Transverse colon (tissue), 4 donors: ENCODE data around the gene RGS3. TPM values are rescaled to one million over a fixed set of nuclear protein-coding genes. Genes with fewer than 3 reads are reported as not detected.

Experiments used
- DNase-seq: peaks from one replicate; pipeline ENCODE4 v3.0.0-alpha.2; 2019
- H3K27ac ChIP-seq, 4 donors: fragments of 200-600 bp; sonication (generic); 2 replicates each; pipeline ENCODE4 v1.5.1; 2016 to 2018; ENCODE audit warnings: inconsistent platforms in 4 of 4
- H3K27me3 ChIP-seq: fragments of 200-600 bp; sonication (generic); 2 replicates; pipeline ENCODE4 v1.5.1; 2017; ENCODE audit warnings: inconsistent platforms
- H3K36me3 ChIP-seq, 4 donors: fragments of 200-600 bp; sonication (generic); 2 replicates each; pipeline ENCODE4 v1.5.1; 2017 to 2019; ENCODE audit warnings: inconsistent platforms in 4 of 4
- H3K4me1 ChIP-seq, 4 donors: fragments of 200-600 bp; sonication (generic); 2 replicates each; pipeline ENCODE4 v1.5.1; 2017 to 2020; ENCODE audit warnings: inconsistent platforms in 4 of 4
- H3K4me3 ChIP-seq, 4 donors: fragments of 200-600 bp; sonication (generic); 1 replicate in 1 of 4; 2 replicates in 3 of 4; pipeline versions ENCODE4 v1.5.1 to v1.6.1; 2017 to 2019; ENCODE audit warnings: inconsistent platforms in 4 of 4
- H3K9me3 ChIP-seq, 2 donors: fragments of 200-600 bp; sonication (generic); 2 replicates each; pipeline ENCODE4 v1.5.1; 2017 to 2019; ENCODE audit warnings: inconsistent platforms in 2 of 2
- CTCF ChIP-seq, 5 experiments: fragments of 200-600 bp in 3 of 5; fragments of 450-650 bp in 2 of 5; sonication (generic) in 3 of 5; IDR thresholded peaks; 1 replicate in 2 of 5; 2 replicates in 3 of 5; pipeline ENCODE4 v1.5.1; 2016 to 2017; ENCODE audit warnings: antibody characterized with exemption in 5 of 5, inconsistent platforms in 3 of 5, mild to moderate bottlenecking in 2 of 5, moderate library complexity in 1 of 5
- EP300 ChIP-seq: sonication (generic); formaldehyde crosslinking; IDR thresholded peaks from one replicate; pipeline ENCODE4 v1.6.1; 2017; ENCODE audit warnings: antibody characterized with exemption, low read depth
- POLR2A ChIP-seq: fragments of 450-650 bp; IDR thresholded peaks from one replicate; pipeline ENCODE4 v1.6.1; 2016; ENCODE audit warnings: antibody characterized with exemption, mild to moderate bottlenecking, moderate library complexity
- POLR2AphosphoS5 ChIP-seq, 3 donors: sonication (generic); formaldehyde crosslinking; IDR thresholded peaks; one replicate each; pipeline ENCODE4 v1.6.1; 2016; ENCODE audit warnings: antibody characterized with exemption in 3 of 3
- WGBS, 2 donors: methylation state at CpG; one replicate each; pipeline ENCODE4 v1.1.5; 2018; ENCODE audit warnings: low coverage in 1 of 2; 5-methylcytosine and 5-hydroxymethylcytosine counted together
- in situ Hi-C, 4 donors: fragments of 200-750 bp; cut with MboI; loops; one replicate each; pipeline versions ENCODE4 v1.15.0 to v1.15.1; 2017; ENCODE audit warnings: low sequenced_read_pairs in 3 of 4, low pct_ligation_motif_present in 1 of 4, low pct_unique_long_range_greater_than_20kb in 1 of 4
- intact Hi-C: fragments of 100-400 bp; cut with DNase I; formaldehyde crosslinking; loops from one replicate; pipeline ENCODE4 v1.15.1; 2023; ENCODE audit warnings: low total_unique reads
- total RNA-seq, 4 donors: library from RNA; depleted of rRNA; stranded (reverse); fragments of >200 nt; gene quantifications; one replicate each; pipeline ENCODE4 v1.1.0, GENCODE V29; 2016

Gene RGS3
- total RNA-seq, 4 donors from 2014 or later = 62.7 to 150 (median 80.9) TPM

GRCh38 chr9:113506090-113506589 lies 42.6 kb downstream of the RGS3 start:
- Histone ChIP-seq H3K9me3 (no peaks in the 10 kb centered on the region), H3K27me3 (no peaks in the 10 kb centered on the region), H3K4me3 (no peak overlapping the region), H3K27ac (peak overlapping the region in 2 of 4 donors; percentile 14 to 73), H3K36me3 (no peaks in the 10 kb centered on the region), H3K4me1 (peaks cover 3 to 53% (median 33%) of the 10 kb centered on the region in 4 donors)
- intact Hi-C loops = no loop called here
- WGBS, 2 donors = 80 to 91% methylated on average over 1 to 9 of the region's 9 CpGs
- no peak for DNase-seq
- TF ChIP-seq EP300 (no peak), CTCF (IDR thresholded peaks at IDR 0.05) (no peak), POLR2AphosphoS5 (IDR thresholded peaks at IDR 0.05) (no peak), POLR2A (no peak)
- in situ Hi-C loops = no loop called here

DNA sequence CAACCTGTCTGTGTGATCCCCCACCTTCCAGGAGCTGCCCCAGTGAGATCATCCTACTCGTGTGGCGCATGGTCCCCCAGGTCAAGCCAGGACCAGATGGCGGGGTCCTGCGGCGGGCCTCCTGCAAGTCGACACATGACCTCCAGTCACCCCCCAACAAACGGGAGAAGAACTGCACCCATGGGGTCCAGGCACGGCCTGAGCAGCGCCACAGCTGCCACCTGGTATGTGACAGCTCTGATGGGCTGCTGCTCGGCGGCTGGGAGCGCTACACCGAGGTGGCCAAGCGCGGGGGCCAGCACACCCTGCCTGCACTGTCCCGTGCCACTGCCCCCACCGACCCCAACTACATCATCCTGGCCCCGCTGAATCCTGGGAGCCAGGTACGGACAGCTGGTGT lies 43.7 kb downstream of the RGS3 start:
- no peak for TF ChIP-seq CTCF (IDR thresholded peaks at IDR 0.05)
- TF ChIP-seq POLR2AphosphoS5 (IDR thresholded peaks at IDR 0.05) = no peak
- no peak for TF ChIP-seq EP300
- no peak for TF ChIP-seq POLR2A
- no peak for DNase-seq
- Histone ChIP-seq H3K4me3 (no peak overlapping the region), H3K36me3 (no peaks in the 10 kb centered on the region), H3K4me1 (peaks cover 8 to 63% (median 41%) of the 10 kb centered on the region in 4 donors), H3K27ac (peak overlapping the region in 3 of 4 donors; percentile 78 to 86 (median 85)), H3K27me3 (no peaks in the 10 kb centered on the region), H3K9me3 (no peaks in the 10 kb centered on the region)
- in situ Hi-C loops = no loop called here
- intact Hi-C loops = no loop called here
- 93% methylated on average over 19 of the region's 19 CpGs; no CpG with 5 or more reads in 1 of the 2 donors for WGBS, 2 donors

- 40 to 49% methylated on average over 2 to 10 of the region's 10 CpGs for WGBS, 2 donors
- peak; percentile 87 for DNase-seq
- Histone ChIP-seq H3K4me3 (peak overlapping the region in 2 of 4 donors; percentile 9 to 17), H3K27ac (peak overlapping the region; percentile 78 to 86 (median 84)), H3K27me3 (no peaks in the 10 kb centered on the region), H3K9me3 (no peaks in the 10 kb centered on the region), H3K4me1 (peaks cover 8 to 72% (median 45%) of the 10 kb centered on the region in 4 donors), H3K36me3 (no peaks in the 10 kb centered on the region)
- TF ChIP-seq POLR2AphosphoS5 (IDR thresholded peaks at IDR 0.05) = peak in 2 of 3 donors; percentile 55 to 68
- no peak for TF ChIP-seq EP300
- TF ChIP-seq POLR2A = peak; percentile 56
- TF ChIP-seq CTCF (IDR thresholded peaks at IDR 0.05) = peak in 4 of 5 experiments; percentile 28 to 55 (median 37)
- intact Hi-C loops (no loop called here), in situ Hi-C loops (no loop called here)
These were observed 44.7 kb downstream of the RGS3 start for GRCh38 chr9:113508111-113508749.

DNA sequence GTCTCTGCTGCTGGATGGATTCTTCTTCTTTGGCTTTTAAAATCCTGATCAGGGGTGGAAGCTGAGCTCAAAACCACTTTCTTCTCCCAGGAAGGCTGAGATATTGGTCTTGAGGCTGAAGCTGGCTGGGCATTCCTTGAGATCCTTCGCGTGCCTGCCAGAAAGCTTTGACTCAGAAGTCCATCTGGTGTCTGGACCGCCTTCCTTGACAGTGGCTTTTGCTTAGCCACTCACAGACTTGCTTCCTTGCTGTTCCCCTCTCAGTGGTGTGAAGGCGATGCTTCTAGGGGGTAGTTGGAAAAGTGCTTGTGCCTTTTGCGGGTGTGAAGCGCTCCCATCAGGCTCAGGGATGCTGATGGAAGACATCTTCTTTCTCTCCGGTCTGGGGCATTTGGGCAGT lies 45.9 kb downstream of the RGS3 start:
- Histone ChIP-seq H3K9me3 (no peaks in the 10 kb centered on the region), H3K36me3 (no peaks in the 10 kb centered on the region), H3K27ac (peak overlapping the region; percentile 78 to 86 (median 84)), H3K4me1 (peaks cover 8 to 70% (median 41%) of the 10 kb centered on the region in 4 donors), H3K4me3 (peak overlapping the region in 1 of 4 donors; percentile 9), H3K27me3 (no peaks in the 10 kb centered on the region)
- no peak for DNase-seq
- TF ChIP-seq POLR2A (no peak), EP300 (no peak), POLR2AphosphoS5 (IDR thresholded peaks at IDR 0.05) (no peak)
- WGBS, 2 donors = 89% methylated on average over 7 of the region's 7 CpGs; no CpG with 5 or more reads in 1 of the 2 donors
- intact Hi-C loops = no loop called here
- in situ Hi-C loops = no loop called here
